ENCODE data around the gene MAD1L1.

Gene MAD1L1

DNA sequence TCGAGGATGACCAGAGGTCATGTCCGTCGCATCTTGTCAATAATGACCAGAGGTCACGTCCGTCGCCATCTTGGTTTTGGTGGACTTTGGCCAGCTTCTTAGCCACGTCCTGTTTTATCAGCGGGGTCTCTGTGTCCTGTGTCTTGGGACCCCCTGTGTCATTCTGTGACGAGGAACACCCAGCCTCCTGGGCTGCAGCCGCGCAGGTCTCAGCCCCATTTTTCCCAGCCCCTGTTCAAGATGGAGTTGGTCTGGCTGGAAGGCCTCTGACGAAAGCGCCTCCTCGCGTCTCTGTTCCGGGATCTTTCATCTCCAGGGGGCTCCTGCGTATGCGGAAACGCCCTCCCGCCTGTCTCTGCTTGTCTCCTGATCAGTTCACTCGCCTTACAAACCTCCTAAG, 428.4 kb downstream of the MAD1L1 start:
- DNase-seq: no peak

GRCh38 chr7:1802899-1803298, 429.8 kb downstream of the MAD1L1 start:
- no peak for DNase-seq

GRCh38 chr7:1800902-1801301, 431.8 kb downstream of the MAD1L1 start:
- no peak for DNase-seq

DNA sequence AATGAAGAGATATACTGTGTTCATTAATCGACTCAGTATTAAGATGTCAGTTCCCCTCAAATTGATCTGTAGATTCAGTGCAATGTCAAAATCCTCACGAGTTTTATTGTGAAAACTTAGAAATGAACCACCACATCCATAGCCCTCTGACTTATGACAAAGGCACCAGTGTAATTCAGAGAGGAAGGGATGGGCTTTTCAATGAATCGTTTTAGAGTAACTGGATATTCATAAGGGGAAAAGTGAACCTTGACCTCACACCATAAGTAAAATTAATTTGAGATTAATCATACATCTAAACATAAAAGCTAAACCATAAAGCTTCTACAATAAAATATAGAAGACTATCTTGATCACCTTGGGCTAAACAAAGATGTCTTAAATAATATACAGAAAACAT, 434.6 kb downstream of the MAD1L1 start:
- DNase-seq: no peak

GRCh38 chr7:1794888-1795542, 437.7 kb downstream of the MAD1L1 start:
- no peak for DNase-seq

- DNase-seq: no peak
These were observed 445.0 kb downstream of the MAD1L1 start for GRCh38 chr7:1787681-1788235.

DNA sequence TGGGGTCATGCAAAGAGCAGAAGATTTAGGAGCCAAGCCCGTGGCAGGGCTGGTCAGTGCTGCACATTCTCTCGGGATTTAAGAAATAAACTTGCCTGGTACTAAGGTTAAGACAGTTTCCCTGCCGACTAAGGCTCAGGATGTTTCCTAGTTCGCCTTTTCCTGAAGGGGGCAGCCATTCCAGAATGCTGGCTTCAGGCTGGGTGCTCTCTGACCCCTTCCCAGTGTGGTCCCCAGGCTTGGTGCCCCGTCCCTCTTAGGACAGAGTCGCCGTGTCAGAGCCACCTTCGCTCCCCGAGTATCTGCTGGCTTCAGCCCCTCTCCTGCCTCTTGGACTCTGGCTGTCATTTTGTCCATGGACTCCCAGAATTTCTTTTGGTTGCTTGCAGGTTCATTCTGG, 445.5 kb downstream of the MAD1L1 start:
- DNase-seq: no peak

DNA sequence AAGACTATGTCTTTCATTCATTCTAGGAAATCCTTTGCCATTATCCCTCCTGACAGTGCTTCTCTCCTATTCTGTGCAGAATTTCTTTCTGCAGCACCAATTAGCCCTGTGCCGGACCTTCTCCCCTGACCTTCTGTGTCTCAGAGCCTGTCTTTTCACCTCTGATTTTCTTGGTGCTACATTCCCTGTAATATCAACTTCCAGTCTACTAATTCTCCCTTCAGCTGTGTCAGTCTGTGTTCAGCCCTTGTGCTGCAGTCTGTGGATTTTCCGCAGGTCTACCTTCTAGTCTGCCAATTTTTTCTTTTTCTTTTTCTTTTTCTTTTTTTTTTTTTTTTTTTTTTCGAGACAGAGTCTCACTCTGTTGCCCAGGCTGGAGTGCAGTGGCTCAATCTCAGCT, 446.9 kb downstream of the MAD1L1 start:
- DNase-seq: no peak

GRCh38 chr7:1781369-1781768, 451.4 kb downstream of the MAD1L1 start:
- DNase-seq: no peak

DNA sequence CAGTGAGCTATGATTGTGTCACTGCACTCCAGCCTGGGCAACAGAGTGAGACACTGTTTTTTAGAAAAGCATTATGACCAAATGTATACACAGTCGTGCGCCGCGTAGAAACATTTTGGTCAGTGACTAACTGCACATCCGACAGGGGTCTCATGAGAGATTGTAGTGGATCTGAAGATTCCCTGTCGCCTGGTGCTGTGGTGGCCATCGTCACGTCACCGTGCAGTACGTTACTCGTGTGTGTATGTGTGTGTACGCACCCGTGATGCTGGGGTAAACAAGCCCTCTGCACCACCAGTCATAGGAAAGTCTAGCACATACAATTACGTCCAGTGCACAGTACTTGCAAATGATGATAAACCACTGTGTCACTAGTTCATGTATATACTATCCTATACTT, 453.3 kb downstream of the MAD1L1 start:
- DNase-seq: no peak

DNA sequence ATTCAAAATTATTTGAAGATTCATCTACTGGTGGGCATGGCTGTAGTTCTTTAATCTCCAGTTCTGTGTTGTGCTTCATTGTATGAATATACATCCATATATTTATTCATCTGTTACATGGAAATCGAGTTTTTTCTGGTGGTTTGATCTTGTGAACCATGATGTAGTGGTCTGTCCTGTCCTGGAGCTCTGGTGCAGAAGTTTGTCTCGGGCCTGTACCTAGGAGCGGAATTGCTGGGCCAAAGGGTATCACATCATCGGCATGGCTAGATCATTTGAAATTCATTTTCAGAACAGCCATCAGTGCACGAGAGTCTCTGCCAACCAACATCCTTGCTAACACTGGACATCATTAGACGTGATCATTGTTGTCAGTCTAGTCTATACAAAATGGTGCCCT, 455.6 kb downstream of the MAD1L1 start:
- no peak for DNase-seq

GRCh38 chr7:1775389-1775788, 457.4 kb downstream of the MAD1L1 start:
- DNase-seq: no peak

DNA sequence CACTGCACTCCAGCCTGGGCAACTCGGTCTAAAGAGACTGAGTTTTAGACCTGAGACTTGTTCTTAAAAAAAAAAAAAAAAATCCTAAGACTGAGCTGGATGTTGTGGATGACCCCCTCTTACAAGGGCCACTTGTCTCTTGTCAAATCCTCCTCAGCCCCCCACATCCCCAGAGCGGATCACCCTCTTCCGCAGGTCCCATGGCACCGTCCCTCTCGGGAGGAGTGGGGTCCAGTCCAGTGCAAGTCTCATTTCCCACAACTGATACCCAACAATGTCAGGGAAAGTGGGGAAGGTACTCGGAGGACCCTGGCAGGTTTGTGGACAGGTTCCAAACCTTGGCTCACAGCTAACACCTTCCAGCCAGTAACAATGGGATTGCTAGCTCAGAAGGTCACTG, 462.4 kb downstream of the MAD1L1 start:
- no peak for DNase-seq

- DNase-seq: no peak
These were observed 463.2 kb downstream of the MAD1L1 start for GRCh38 chr7:1769286-1770200.

- no peak for DNase-seq
These were observed 463.9 kb downstream of the MAD1L1 start for GRCh38 chr7:1768832-1769231.

- no peak for DNase-seq
These were observed 465.2 kb downstream of the MAD1L1 start for GRCh38 chr7:1767524-1767923.
